Suprapubic skin (tissue), 3 donors: Measurements from ENCODE around the gene TCF7L2.

Experiments
- POLR2AphosphoS5 ChIP-seq, 3 donors: sonication (generic); formaldehyde crosslinking; IDR thresholded peaks; one replicate each; pipeline ENCODE4 v1.6.1; 2017; ENCODE audit warnings: antibody characterized with exemption in 3 of 3
- TF ChIP-seq, protein P1 (sequence below), 2 donors: fragments of 200-600 bp in 1 of 2; fragments of 450-650 bp in 1 of 2; sonication (generic) in 1 of 2; IDR thresholded peaks; one replicate each; pipeline ENCODE4 v1.5.1; 2016 to 2019; ENCODE audit warnings: antibody characterized with exemption in 2 of 2, mild to moderate bottlenecking in 1 of 2, moderate library complexity in 1 of 2

DNA sequence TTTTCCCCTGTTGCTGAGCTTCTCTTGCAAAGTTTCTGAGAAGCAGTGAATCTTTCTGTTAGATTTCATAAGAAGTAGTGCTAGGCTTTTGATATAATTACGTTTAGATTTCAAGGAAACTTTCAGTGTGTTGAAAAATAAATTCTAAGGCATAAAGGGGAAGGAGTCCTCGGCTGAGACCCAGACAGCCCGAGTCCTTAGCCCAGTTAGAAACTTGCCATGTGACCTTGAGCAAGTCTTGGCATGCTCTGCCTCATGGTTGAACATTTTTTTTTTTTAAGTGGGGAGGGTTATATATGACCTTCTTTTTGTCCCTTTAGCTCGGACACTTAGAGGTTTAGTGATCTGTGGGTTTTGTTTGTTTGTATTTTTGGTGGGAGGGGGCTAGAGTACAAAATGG, 117.5 kb downstream of the TCF7L2 start:
- TF ChIP-seq, protein P1, sequence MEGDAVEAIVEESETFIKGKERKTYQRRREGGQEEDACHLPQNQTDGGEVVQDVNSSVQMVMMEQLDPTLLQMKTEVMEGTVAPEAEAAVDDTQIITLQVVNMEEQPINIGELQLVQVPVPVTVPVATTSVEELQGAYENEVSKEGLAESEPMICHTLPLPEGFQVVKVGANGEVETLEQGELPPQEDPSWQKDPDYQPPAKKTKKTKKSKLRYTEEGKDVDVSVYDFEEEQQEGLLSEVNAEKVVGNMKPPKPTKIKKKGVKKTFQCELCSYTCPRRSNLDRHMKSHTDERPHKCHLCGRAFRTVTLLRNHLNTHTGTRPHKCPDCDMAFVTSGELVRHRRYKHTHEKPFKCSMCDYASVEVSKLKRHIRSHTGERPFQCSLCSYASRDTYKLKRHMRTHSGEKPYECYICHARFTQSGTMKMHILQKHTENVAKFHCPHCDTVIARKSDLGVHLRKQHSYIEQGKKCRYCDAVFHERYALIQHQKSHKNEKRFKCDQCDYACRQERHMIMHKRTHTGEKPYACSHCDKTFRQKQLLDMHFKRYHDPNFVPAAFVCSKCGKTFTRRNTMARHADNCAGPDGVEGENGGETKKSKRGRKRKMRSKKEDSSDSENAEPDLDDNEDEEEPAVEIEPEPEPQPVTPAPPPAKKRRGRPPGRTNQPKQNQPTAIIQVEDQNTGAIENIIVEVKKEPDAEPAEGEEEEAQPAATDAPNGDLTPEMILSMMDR (IDR thresholded peaks at IDR 0.05): no peak
- TF ChIP-seq POLR2AphosphoS5 (IDR thresholded peaks at IDR 0.05): no peak
